DMS53 treated with DMSO at 0.1 percent for 48 hours (cell line): ENCODE data around the gene PDGFA.

Experiments
- DNase-seq: peaks from one replicate; lab custom pipeline; 2025; ENCODE audit not compliant: unreplicated experiment; lab: John Stamatoyannopoulos, UW

Gene PDGFA

DNA sequence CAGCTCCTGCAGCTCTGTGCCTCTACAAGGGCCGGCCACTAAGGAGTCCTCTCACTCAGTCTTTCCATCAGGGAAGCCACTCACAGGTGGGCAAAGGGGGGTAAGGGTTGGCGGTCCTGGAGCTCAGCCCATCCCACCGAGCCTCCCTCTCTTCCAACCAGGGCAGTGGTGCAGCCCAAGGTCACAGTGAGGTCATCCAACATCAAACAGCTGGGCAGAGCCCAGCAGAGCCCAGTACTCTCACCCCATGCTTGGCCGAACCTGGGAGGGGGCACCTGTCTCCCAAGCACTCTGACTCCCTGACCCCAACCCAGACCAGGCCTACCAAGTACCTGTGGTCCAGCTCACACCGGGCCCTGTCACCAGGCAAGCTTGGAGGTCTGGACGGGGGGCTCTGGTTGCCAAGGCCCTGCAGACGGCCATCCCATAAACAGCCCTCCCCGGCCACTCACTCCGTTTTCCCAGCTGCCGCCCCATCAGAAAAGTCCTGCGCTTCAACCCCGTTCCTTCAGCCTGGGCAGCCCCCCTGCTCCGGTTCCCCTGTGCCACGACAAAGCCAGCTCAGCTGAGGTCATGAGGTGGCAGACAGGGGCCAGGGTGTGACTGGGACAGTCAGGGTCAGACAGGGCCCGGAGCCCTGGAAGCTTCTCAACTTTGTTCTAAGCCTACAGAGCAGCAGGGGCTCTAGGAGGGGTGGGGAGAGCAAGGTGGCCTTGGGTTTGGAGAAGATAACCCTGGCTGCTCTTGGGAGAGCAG lies 27.5 kb downstream of the PDGFA start:
- no peak for DNase-seq

GRCh38 chr7:491292-491957 lies 28.2 kb downstream of the PDGFA start:
- DNase-seq = no peak

GRCh38 chr7:490461-491291 lies 29.0 kb downstream of the PDGFA start:
- DNase-seq = no peak

DNA sequence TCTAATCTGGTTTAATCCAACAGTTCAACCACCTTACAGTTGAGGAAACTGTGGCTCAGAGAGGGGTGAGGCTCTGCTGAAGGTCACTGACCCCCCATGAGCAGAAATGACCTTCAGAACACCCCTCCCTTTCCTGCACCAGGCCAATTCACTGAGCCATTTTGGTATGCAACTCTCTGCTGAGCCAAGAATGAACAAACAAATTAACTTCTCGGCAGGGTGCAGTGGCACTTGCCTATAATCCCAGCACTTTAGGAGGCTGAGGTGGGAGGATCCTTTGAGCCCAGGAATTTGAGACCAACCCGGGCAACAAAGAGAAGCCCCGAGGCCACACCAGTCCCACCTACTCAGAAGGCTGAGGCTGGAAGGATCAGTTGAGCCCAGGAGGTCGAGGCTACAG lies 29.8 kb downstream of the PDGFA start:
- DNase-seq = no peak

DNA sequence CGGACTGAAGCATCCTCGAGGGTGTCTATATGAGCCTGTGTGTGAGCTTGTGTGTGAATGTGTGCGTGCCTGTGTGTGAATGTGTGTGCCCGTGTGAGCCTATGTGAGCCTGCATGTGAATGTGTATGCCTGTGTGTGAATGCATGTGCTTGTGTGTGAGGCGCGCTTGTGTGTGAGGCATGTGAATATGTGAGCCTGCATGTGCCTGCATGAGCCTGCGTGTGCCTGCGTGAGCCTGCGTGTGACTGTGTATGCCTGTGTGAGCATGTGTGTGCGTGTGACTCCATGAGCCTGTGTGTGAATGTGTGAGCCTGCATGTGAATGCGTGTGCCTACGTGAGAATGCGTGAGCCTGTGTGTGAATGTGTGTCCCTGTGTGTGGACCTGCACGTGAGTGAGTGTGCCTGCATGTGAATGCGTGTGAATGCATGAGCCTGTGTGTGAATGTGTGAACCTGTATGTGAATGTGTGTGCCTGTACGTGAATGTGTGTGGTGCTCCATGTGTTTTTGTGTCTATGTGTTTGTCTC lies 33.4 kb downstream of the PDGFA start:
- no peak for DNase-seq

- no peak for DNase-seq
These were observed 34.2 kb downstream of the PDGFA start for GRCh38 chr7:485188-486081.

GRCh38 chr7:484356-485101 lies 35.1 kb downstream of the PDGFA start:
- DNase-seq = no peak

DNA sequence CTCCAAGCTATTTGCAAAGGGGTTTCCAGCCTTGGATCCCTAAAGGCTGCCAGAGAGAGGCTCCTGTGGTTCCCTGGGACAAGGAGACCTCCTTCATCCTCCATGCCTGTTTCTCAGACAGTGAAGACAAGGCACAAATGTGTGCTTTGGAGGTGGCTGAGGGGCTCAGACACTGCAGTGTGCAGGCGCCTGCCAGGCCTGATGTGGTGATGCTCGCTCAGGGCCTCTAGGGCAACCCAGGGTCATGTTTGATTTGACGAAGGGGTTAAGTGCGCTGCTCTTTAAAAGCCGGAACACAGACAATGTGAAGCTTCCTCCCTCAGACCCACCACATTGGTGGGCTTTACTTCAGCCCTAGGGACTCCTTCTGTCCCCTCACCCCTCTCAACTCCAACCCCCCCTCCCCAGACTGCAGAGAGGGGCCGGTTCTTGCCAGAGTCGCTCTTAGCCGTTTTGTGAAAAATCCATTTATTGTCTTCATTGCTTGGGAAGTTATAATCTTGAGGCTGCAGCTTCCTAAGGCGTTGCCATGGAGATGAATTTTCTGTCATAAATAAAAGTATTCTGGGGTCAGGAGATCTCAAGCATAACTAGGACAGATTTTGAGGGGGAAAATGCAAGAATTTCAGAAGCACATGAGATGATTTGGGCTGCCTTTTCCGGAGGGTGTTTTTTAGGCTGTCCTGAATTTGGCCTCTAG lies 35.8 kb downstream of the PDGFA start:
- no peak for DNase-seq

GRCh38 chr7:482521-483083 lies 37.0 kb downstream of the PDGFA start:
- DNase-seq = no peak

GRCh38 chr7:481219-481930 lies 38.3 kb downstream of the PDGFA start:
- no peak for DNase-seq

GRCh38 chr7:480531-481218 lies 39.0 kb downstream of the PDGFA start:
- DNase-seq = no peak

GRCh38 chr7:479948-480499 lies 39.6 kb downstream of the PDGFA start:
- no peak for DNase-seq

GRCh38 chr7:479115-479947 lies 40.3 kb downstream of the PDGFA start:
- DNase-seq = no peak

DNA sequence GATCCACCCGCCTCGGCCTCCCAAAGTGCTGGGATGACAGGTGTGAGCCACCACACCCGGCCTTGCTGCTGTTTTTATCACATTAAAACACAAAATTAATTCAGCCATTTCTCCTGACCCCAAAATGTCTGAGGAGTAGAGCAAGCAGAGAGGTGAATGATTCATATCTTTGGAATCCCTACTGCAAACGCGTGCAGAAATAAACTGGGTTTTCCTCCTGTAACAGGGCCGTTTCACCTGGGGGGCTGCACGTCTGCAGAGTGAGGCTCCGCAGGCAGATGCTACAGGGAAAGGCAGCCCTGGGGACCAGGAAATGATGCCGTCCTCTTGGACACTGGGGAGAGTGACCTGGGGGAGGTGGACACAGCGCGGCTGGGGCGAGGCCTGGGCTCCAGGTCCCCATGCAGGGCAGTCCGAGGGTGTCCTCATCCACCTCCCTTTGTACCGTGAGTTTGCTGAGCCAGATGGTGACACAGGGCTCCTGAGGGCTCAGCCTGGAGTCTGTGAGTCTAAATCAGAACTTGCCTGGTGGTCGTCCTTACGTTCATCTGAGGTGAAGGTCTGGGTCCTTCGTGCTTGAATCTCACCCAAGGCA lies 41.9 kb downstream of the PDGFA start:
- DNase-seq = no peak

- DNase-seq = no peak
These were observed 42.8 kb downstream of the PDGFA start for GRCh38 chr7:476736-477360.

DNA sequence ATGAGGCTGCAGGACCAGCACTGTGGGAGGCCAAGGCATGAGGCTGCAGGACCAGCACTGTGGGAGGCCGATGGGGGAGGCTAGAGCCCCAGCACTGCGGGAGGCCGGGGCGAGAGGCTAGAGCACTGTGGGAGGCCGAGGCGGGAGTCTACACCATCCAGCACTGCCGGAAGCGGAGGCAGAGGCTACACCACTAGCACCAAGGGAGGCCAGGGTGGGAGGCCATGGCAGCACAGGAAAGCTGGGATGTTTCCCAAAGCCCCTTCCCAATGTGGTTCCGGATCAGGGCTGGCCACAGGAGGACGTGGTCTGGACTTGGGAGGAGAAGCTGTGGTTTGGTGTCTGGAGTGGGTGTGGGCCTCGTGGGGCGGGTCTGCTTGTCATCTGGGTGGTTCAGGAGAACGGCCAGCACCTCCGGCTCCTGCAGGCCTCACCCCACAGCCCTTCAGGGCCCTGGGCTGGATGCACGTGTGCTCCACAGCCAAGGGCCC lies 43.6 kb downstream of the PDGFA start:
- DNase-seq = no peak
